GM21528 (cell line): ENCODE results near the gene MRTFA.
"Not testable (repeated sequence)": the region's sequence is repeated elsewhere in the genome, so short reads cannot be mapped to it uniquely, and the experiment has no call there.

ENCODE experiments used
- ATAC-seq: cut with Tn5 transposase; IDR thresholded peaks from one replicate; pipeline ENCODE4 v1.9.1; 2021; ENCODE audit warnings: mild to moderate bottlenecking, moderate library complexity; ENCODE audit not compliant: unreplicated experiment, low FRiP score

Gene MRTFA

GRCh38 chr22:40504285-40505249 is 132.0 kb downstream of the MRTFA start:
- ATAC-seq: no peak

- no peak for ATAC-seq
Measured at GRCh38 chr22:40502919-40503318, 133.6 kb downstream of the MRTFA start.

- ATAC-seq: not testable (repeated sequence)
Measured at GRCh38 chr22:40500465-40500786, 136.1 kb downstream of the MRTFA start.

GRCh38 chr22:40499209-40499623 is 137.3 kb downstream of the MRTFA start:
- no peak for ATAC-seq

- ATAC-seq: no peak
Measured at GRCh38 chr22:40498420-40499208, 137.9 kb downstream of the MRTFA start.

GRCh38 chr22:40493441-40493840 is 143.1 kb downstream of the MRTFA start:
- no peak for ATAC-seq

GRCh38 chr22:40491990-40492631 is 144.4 kb downstream of the MRTFA start:
- peak; percentile 87 for ATAC-seq

GRCh38 chr22:40487663-40488249 is 148.8 kb downstream of the MRTFA start:
- no peak for ATAC-seq

- ATAC-seq: no peak
Measured at GRCh38 chr22:40486962-40487602, 149.4 kb downstream of the MRTFA start.

GRCh38 chr22:40485813-40486667 is 150.5 kb downstream of the MRTFA start:
- no peak for ATAC-seq

GRCh38 chr22:40484906-40485669 is 151.4 kb downstream of the MRTFA start:
- ATAC-seq: no peak

GRCh38 chr22:40482886-40483285 is 153.6 kb downstream of the MRTFA start:
- ATAC-seq: no peak

- ATAC-seq: no peak
Measured at GRCh38 chr22:40482391-40482790, 154.1 kb downstream of the MRTFA start.

- ATAC-seq: no peak
Measured at GRCh38 chr22:40480996-40481395, 155.5 kb downstream of the MRTFA start.

GRCh38 chr22:40479887-40480538 is 156.5 kb downstream of the MRTFA start:
- no peak for ATAC-seq

- ATAC-seq: no peak
Measured at GRCh38 chr22:40479126-40479800, 157.3 kb downstream of the MRTFA start.

- no peak for ATAC-seq
Measured at GRCh38 chr22:40478338-40479125, 158.0 kb downstream of the MRTFA start.
